Hepatocyte (in vitro differentiated cells): ENCODE results near the gene FXR2. TPM values are rescaled to one million over a fixed set of nuclear protein-coding genes. Genes with fewer than 3 reads are reported as not detected.
A peak's percentile ranks its signal among the peaks of the same experiment; 100 is the strongest.

Experiments
- DNase-seq: peaks from one replicate; pipeline ENCODE4 v3.0.0-alpha.2; 2016; ENCODE audit warnings: low spot score
- H2AFZ ChIP-seq: fragments of 200-600 bp; sonication (generic); 2 replicates; pipeline ENCODE4 v1.6.0; 2016; ENCODE audit warnings: antibody characterized with exemption, mild to moderate bottlenecking
- H3K27ac ChIP-seq: fragments of 200-600 bp; sonication (generic); 2 replicates; pipeline ENCODE4 v1.5.1; 2016; ENCODE audit warnings: mild to moderate bottlenecking
- H3K27me3 ChIP-seq: fragments of 200-600 bp; sonication (generic); 2 replicates; pipeline ENCODE4 v1.6.1; 2016
- H3K36me3 ChIP-seq: fragments of 200-600 bp; sonication (generic); replicated peaks from 2 replicates; pipeline ENCODE4 v1.5.1; 2016; ENCODE audit warnings: low read depth; ENCODE audit not compliant: insufficient read depth
- H3K4me1 ChIP-seq: fragments of 200-600 bp; sonication (generic); 2 replicates; pipeline ENCODE4 v1.5.1; 2016; ENCODE audit warnings: mild to moderate bottlenecking, moderate library complexity; ENCODE audit not compliant: insufficient read depth
- H3K4me2 ChIP-seq: fragments of 200-600 bp; sonication (generic); 2 replicates; pipeline ENCODE4 v1.6.0; 2016
- H3K4me3 ChIP-seq: fragments of 200-600 bp; sonication (generic); 2 replicates; pipeline ENCODE4 v1.5.1; 2016; ENCODE audit warnings: mild to moderate bottlenecking
- H3K79me2 ChIP-seq: fragments of 200-600 bp; sonication (generic); 2 replicates; pipeline ENCODE4 v1.6.0; 2017; ENCODE audit warnings: mild to moderate bottlenecking
- H3K9me2 ChIP-seq: fragments of 200-600 bp; sonication (generic); replicated peaks from 2 replicates; pipeline ENCODE4 v1.6.0; 2017; ENCODE audit warnings: mild to moderate bottlenecking; ENCODE audit not compliant: insufficient read depth
- H3K9me3 ChIP-seq: fragments of 200-600 bp; sonication (generic); 2 replicates; pipeline ENCODE4 v1.5.1; 2016; ENCODE audit warnings: low read depth, mild to moderate bottlenecking
- H4K20me1 ChIP-seq: fragments of 200-600 bp; sonication (generic); 2 replicates; pipeline ENCODE4 v1.6.0; 2016; ENCODE audit warnings: mild to moderate bottlenecking; ENCODE audit not compliant: insufficient read depth, poor library complexity, severe bottlenecking
- CTCF ChIP-seq: fragments of 200-600 bp; sonication (generic); IDR thresholded peaks from 2 replicates; pipeline ENCODE4 v1.5.1; 2016; ENCODE audit warnings: antibody characterized with exemption, mild to moderate bottlenecking; ENCODE audit not compliant: poor library complexity
- EZH2 ChIP-seq: fragments of 200-600 bp; sonication (generic); IDR thresholded peaks from 2 replicates; pipeline ENCODE4 v1.6.1; 2016; ENCODE audit warnings: antibody characterized with exemption, mild to moderate bottlenecking, borderline replicate concordance
- EZH2phosphoT487 ChIP-seq: fragments of 200-600 bp; sonication (generic); IDR thresholded peaks from one replicate; pipeline ENCODE4 v1.6.1; 2018; ENCODE audit warnings: antibody characterized with exemption, mild to moderate bottlenecking, low read depth, moderate library complexity; ENCODE audit not compliant: unreplicated experiment, severe bottlenecking
- WGBS: methylation state at CpG from one replicate; pipeline ENCODE4 v1.1.6; 2016; ENCODE audit warnings: low lambda C conversion rate; ENCODE audit errors: missing lambda C conversion rate; 5-methylcytosine and 5-hydroxymethylcytosine counted together
- polyA plus RNA-seq: library from polyadenylated mRNA; unstranded; fragments of >200 nt; fragmentation: Nextera tagmentation; extraction: Ambion mirVana; gene quantifications from 2 replicates; pipeline ENCODE4 v1.2.1, GENCODE V29; 2016
- total RNA-seq: library from RNA; depleted of rRNA; stranded (reverse); fragments of >200 nt; gene quantifications from 2 replicates; pipeline ENCODE4 v1.2.3, GENCODE V29; 2014

FXR2 gene
- total and polyA plus RNA-seq, 2 experiments from 2014 or later, result 33.0 to 41.6 TPM

DNA sequence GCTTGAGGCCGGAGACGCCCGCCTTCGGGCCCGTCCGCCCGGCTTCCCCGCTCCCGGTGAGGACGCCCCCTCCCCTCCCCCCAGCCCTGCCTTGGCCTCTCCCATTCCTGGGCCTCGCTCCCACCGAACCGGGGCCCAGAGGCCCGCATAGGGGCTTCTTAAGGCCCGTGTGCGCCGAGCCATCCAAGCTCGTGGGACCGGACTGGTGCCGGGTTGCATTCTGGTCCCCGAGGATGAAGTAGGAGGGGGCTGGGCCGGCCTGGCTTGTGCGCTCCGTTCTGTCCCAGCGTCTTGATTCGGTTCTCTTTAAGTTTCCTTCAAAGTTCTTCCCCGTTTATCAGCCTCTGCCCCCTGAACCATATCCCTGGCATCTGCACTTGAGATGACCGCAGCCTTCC, 52.5 kb downstream of the FXR2 start:
- TF ChIP-seq CTCF (no peak), EZH2 (no peak), EZH2phosphoT487 (no peak)
- Histone ChIP-seq H4K20me1 (no peaks in the 10 kb centered on the region), H3K4me3 (peak overlapping the region; percentile 93), H3K9me3 (no peaks in the 10 kb centered on the region), H3K27me3 (no peaks in the 10 kb centered on the region), H3K4me1 (peaks cover 37% of the 10 kb centered on the region), H3K27ac (peak overlapping the region; percentile 96), H3K36me3 (no peaks in the 10 kb centered on the region), H3K9me2 (no peaks in the 10 kb centered on the region), H2AFZ (peak overlapping the region; percentile 40), H3K79me2 (peaks cover 50% of the 10 kb centered on the region), H3K4me2 (peak overlapping the region; percentile 97)
- DNase-seq, result peak; percentile 54
- WGBS, result 2% methylated on average over 18 of the region's 28 CpGs

GRCh38 chr17:7561589-7562207, 53.0 kb downstream of the FXR2 start, which contains the start of gene SENP3:
Gene SENP3 (plus strand): TSS chr17:7561919. CDS start chr17:7563077, 1,158 bp downstream.
- H3K79me2 ChIP-seq, result peaks cover 46% of the 10 kb centered on the region
- H3K4me3 ChIP-seq, result peak within 1 kb of the TSS; percentile 96
- H2AFZ ChIP-seq, result peak within 1 kb of the TSS; percentile 97
- H4K20me1 ChIP-seq, result no peaks in the 10 kb centered on the region
- H3K4me1 ChIP-seq, result peaks cover 39% of the 10 kb centered on the region
- H3K9me3 ChIP-seq, result no peaks in the 10 kb centered on the region
- H3K36me3 ChIP-seq, result no peaks in the 10 kb centered on the region
- peak within 1 kb of the TSS; percentile 97 for H3K4me2 ChIP-seq
- DNase-seq, result peak; percentile 97
- H3K9me2 ChIP-seq, result no peaks in the 10 kb centered on the region
- WGBS, result under 1% methylated on average over 46 of the region's 82 CpGs
- no peak for TF ChIP-seq EZH2
- TF ChIP-seq EZH2phosphoT487, result no peak
- TF ChIP-seq CTCF, result no peak
- no peaks in the 10 kb centered on the region for H3K27me3 ChIP-seq
- peak within 1 kb of the TSS; percentile 96 for H3K27ac ChIP-seq

- H4K20me1 ChIP-seq, result no peaks in the 10 kb centered on the region
- peak overlapping the region; percentile 97 for H2AFZ ChIP-seq
- H3K4me2 ChIP-seq, result peak overlapping the region; percentile 96
- no peaks in the 10 kb centered on the region for H3K27me3 ChIP-seq
- peaks cover 39% of the 10 kb centered on the region for H3K4me1 ChIP-seq
- H3K4me3 ChIP-seq, result peak overlapping the region; percentile 96
- H3K79me2 ChIP-seq, result peaks cover 40% of the 10 kb centered on the region
- peak overlapping the region; percentile 96 for H3K27ac ChIP-seq
- no peaks in the 10 kb centered on the region for H3K9me3 ChIP-seq
- TF ChIP-seq CTCF (peak; percentile 79), EZH2 (no peak)
- under 1% methylated on average over 32 of the region's 32 CpGs for WGBS
- H3K36me3 ChIP-seq, result no peaks in the 10 kb centered on the region
- peak; percentile 96 for DNase-seq
- no peaks in the 10 kb centered on the region for H3K9me2 ChIP-seq
Measured at GRCh38 chr17:7561028-7561575, 53.6 kb downstream of the FXR2 start.
